Astrocyte (in vitro differentiated cells and primary cell): ENCODE measurements around the gene ORC3.
"Not testable (repeated sequence)": the region's sequence is repeated elsewhere in the genome, so short reads cannot be mapped to it uniquely, and the experiment has no call there.

Experiments
- EZH2 ChIP-seq: IDR thresholded peaks from 2 replicates; pipeline ENCODE4 v1.6.1; 2012; ENCODE audit warnings: mild to moderate bottlenecking, low read length, inconsistent platforms; ENCODE audit not compliant: insufficient read depth
- TF ChIP-seq, protein P1 (sequence below): IDR thresholded peaks from 2 replicates; pipeline ENCODE4 v1.5.1; 2011; ENCODE audit warnings: low read depth, mild to moderate bottlenecking, inconsistent platforms, low read length, moderate library complexity; ENCODE audit not compliant: insufficient read depth

- TF ChIP-seq, protein P1, sequence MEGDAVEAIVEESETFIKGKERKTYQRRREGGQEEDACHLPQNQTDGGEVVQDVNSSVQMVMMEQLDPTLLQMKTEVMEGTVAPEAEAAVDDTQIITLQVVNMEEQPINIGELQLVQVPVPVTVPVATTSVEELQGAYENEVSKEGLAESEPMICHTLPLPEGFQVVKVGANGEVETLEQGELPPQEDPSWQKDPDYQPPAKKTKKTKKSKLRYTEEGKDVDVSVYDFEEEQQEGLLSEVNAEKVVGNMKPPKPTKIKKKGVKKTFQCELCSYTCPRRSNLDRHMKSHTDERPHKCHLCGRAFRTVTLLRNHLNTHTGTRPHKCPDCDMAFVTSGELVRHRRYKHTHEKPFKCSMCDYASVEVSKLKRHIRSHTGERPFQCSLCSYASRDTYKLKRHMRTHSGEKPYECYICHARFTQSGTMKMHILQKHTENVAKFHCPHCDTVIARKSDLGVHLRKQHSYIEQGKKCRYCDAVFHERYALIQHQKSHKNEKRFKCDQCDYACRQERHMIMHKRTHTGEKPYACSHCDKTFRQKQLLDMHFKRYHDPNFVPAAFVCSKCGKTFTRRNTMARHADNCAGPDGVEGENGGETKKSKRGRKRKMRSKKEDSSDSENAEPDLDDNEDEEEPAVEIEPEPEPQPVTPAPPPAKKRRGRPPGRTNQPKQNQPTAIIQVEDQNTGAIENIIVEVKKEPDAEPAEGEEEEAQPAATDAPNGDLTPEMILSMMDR, result not testable (repeated sequence)
- TF ChIP-seq EZH2, result not testable (repeated sequence)
Measured at GRCh38 chr6:87687893-87688292, 98.0 kb downstream of the ORC3 start.
